Tibial nerve (tissue), 4 donors: ENCODE measurements around the gene APOB.

Source experiments
- CTCF ChIP-seq, 5 experiments: fragments of 200-600 bp in 3 of 5; fragments of 450-650 bp in 2 of 5; sonication (generic) in 3 of 5; IDR thresholded peaks; one replicate each; pipeline ENCODE4 v1.5.1; 2016 to 2019; ENCODE audit warnings: antibody characterized with exemption in 5 of 5, mild to moderate bottlenecking in 3 of 5, moderate library complexity in 2 of 5
- EP300 ChIP-seq, 2 donors: sonication (generic); formaldehyde crosslinking; IDR thresholded peaks; one replicate each; pipeline ENCODE4 v1.6.1; 2017; ENCODE audit warnings: antibody characterized with exemption in 2 of 2, mild to moderate bottlenecking in 1 of 2

GRCh38 chr2:21020031-21020667, 23.7 kb downstream of the APOB start:
- TF ChIP-seq EP300 (IDR thresholded peaks at IDR 0.05) (no peak), CTCF (IDR thresholded peaks at IDR 0.05) (no peak)
